MM.1S (cell line): Measurements from ENCODE around the gene WDR49.

Experiments used
- DNase-seq: peaks from one replicate; pipeline ENCODE4 v3.0.0-alpha.2; 2015
- H2AFZ ChIP-seq: fragments of 300-600 bp; sonication (generic); 2 replicates; pipeline ENCODE4 v1.6.0; 2016; ENCODE audit warnings: antibody characterized with exemption, low read length
- H3F3A ChIP-seq: fragments of 300-600 bp; sonication (generic); 2 replicates; pipeline ENCODE4 v1.6.1; 2016; ENCODE audit warnings: mild to moderate bottlenecking, antibody characterized with exemption, low read length, moderate library complexity, mixed read lengths; ENCODE audit not compliant: insufficient read depth
- H3K27ac ChIP-seq: fragments of 300-600 bp; sonication (generic); 2 replicates; pipeline ENCODE4 v1.5.1; 2016; ENCODE audit warnings: mild to moderate bottlenecking, low read length
- H3K27me3 ChIP-seq: fragments of 300-600 bp; sonication (generic); replicated peaks from 2 replicates; pipeline ENCODE4 v1.6.0; 2016; ENCODE audit warnings: low read length; ENCODE audit not compliant: insufficient read depth
- H3K36me3 ChIP-seq: fragments of 300-600 bp; sonication (generic); replicated peaks from 2 replicates; pipeline ENCODE4 v1.6.1; 2016; ENCODE audit warnings: mild to moderate bottlenecking, low read length, mixed read lengths; ENCODE audit not compliant: insufficient read depth
- H3K4me1 ChIP-seq: fragments of 300-600 bp; sonication (generic); 2 replicates; pipeline ENCODE4 v1.6.1; 2016; ENCODE audit warnings: low read length, mixed read lengths
- H3K4me2 ChIP-seq: fragments of 300-600 bp; sonication (generic); 2 replicates; pipeline ENCODE4 v1.6.0; 2016; ENCODE audit warnings: low read depth, low read length
- H3K4me3 ChIP-seq: fragments of 300-600 bp; sonication (generic); 2 replicates; pipeline ENCODE4 v1.5.1; 2016; ENCODE audit warnings: low read length, mixed read lengths
- H3K79me2 ChIP-seq: fragments of 300-600 bp; sonication (generic); 2 replicates; pipeline ENCODE4 v1.6.1; 2016; ENCODE audit warnings: mixed run types, low read length, mixed read lengths
- H3K9ac ChIP-seq: fragments of 300-600 bp; sonication (generic); 2 replicates; pipeline ENCODE4 v1.6.1; 2016; ENCODE audit warnings: low read length, mixed read lengths
- H3K9me2 ChIP-seq: fragments of 300-600 bp; sonication (generic); replicated peaks from 2 replicates; pipeline ENCODE4 v1.6.1; 2016; ENCODE audit warnings: mild to moderate bottlenecking, low read length, mixed read lengths; ENCODE audit not compliant: insufficient read depth
- H3K9me3 ChIP-seq: fragments of 300-600 bp; sonication (generic); replicated peaks from 2 replicates; pipeline ENCODE4 v1.6.1; 2016; ENCODE audit warnings: mild to moderate bottlenecking, low read length, mixed read lengths; ENCODE audit not compliant: insufficient read depth
- H4K20me1 ChIP-seq: fragments of 300-600 bp; sonication (generic); 2 replicates; pipeline ENCODE4 v1.6.1; 2016; ENCODE audit warnings: mild to moderate bottlenecking, low read length, moderate library complexity, mixed read lengths; ENCODE audit not compliant: insufficient read depth
- EZH2 ChIP-seq: fragments of 300-600 bp; sonication (generic); optimal IDR thresholded peaks from 2 replicates; pipeline ENCODE3; 2017; ENCODE audit warnings: low read depth, mild to moderate bottlenecking, antibody characterized with exemption, low read length, mixed read lengths
- EZH2phosphoT487 ChIP-seq: fragments of 300-600 bp; sonication (generic); IDR thresholded peaks from 2 replicates; pipeline ENCODE4 v1.6.1; 2018; ENCODE audit warnings: antibody characterized with exemption, low read length
- TF ChIP-seq, protein P1 (sequence below): fragments of 300-600 bp; sonication (generic); IDR thresholded peaks from 2 replicates; pipeline ENCODE4 v1.5.1; 2016; ENCODE audit warnings: antibody characterized with exemption, low read length, mixed read lengths

WDR49 gene

GRCh38 chr3:167694121-167694520, 40.4 kb upstream of the WDR49 start:
- H3K36me3 ChIP-seq = 0 out of 2 replicates have a peak, but pooled peaks cover 8% of the 10 kb centered on the region
- no peak overlapping the region for H3K4me2 ChIP-seq
- H3K27ac ChIP-seq = no peak overlapping the region

GRCh38 chr3:167691366-167691765, 37.6 kb upstream of the WDR49 start:
- H3K9me3 ChIP-seq = no peaks in the 10 kb centered on the region
- H3K4me1 ChIP-seq = no peaks in the 10 kb centered on the region
- H3K4me2 ChIP-seq = no peak overlapping the region
- no peak overlapping the region for H3K4me3 ChIP-seq
- no peak overlapping the region for H3K27ac ChIP-seq
- H3K9me2 ChIP-seq = no peaks in the 10 kb centered on the region
- no peaks in the 10 kb centered on the region for H4K20me1 ChIP-seq
- no peaks in the 10 kb centered on the region for H3K79me2 ChIP-seq
- H3F3A ChIP-seq = 0 out of 2 replicates have a peak, but pooled peaks cover 2% of the 10 kb centered on the region
- H2AFZ ChIP-seq = no peak overlapping the region
- TF ChIP-seq EZH2phosphoT487 (no peak), EZH2 (no peak)
- TF ChIP-seq, protein P1, sequence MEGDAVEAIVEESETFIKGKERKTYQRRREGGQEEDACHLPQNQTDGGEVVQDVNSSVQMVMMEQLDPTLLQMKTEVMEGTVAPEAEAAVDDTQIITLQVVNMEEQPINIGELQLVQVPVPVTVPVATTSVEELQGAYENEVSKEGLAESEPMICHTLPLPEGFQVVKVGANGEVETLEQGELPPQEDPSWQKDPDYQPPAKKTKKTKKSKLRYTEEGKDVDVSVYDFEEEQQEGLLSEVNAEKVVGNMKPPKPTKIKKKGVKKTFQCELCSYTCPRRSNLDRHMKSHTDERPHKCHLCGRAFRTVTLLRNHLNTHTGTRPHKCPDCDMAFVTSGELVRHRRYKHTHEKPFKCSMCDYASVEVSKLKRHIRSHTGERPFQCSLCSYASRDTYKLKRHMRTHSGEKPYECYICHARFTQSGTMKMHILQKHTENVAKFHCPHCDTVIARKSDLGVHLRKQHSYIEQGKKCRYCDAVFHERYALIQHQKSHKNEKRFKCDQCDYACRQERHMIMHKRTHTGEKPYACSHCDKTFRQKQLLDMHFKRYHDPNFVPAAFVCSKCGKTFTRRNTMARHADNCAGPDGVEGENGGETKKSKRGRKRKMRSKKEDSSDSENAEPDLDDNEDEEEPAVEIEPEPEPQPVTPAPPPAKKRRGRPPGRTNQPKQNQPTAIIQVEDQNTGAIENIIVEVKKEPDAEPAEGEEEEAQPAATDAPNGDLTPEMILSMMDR = no peak
- no peaks in the 10 kb centered on the region for H3K27me3 ChIP-seq
- DNase-seq = peak; percentile 15
- H3K36me3 ChIP-seq = 0 out of 2 replicates have a peak, but pooled peaks cover 3% of the 10 kb centered on the region
- no peak overlapping the region for H3K9ac ChIP-seq

More at GRCh38 chr3:167694121-167694520, 40.4 kb upstream of the WDR49 start:
- no peaks in the 10 kb centered on the region for H3K9me3 ChIP-seq
- TF ChIP-seq, protein P1 = no peak
- TF ChIP-seq EZH2phosphoT487 = no peak
- no peak for TF ChIP-seq EZH2
- H4K20me1 ChIP-seq = no peaks in the 10 kb centered on the region; the same call in 1 of the 2 replicates
- no peaks in the 10 kb centered on the region for H3F3A ChIP-seq
- 0 out of 2 replicates have a peak, but pooled peaks cover 4% of the 10 kb centered on the region for H3K4me1 ChIP-seq
- no peaks in the 10 kb centered on the region for H3K27me3 ChIP-seq
- DNase-seq = no peak
- no peaks in the 10 kb centered on the region for H3K9me2 ChIP-seq
- H2AFZ ChIP-seq = no peak overlapping the region
- H3K4me3 ChIP-seq = no peak overlapping the region
- H3K9ac ChIP-seq = no peak overlapping the region
- no peaks in the 10 kb centered on the region for H3K79me2 ChIP-seq

DNA sequence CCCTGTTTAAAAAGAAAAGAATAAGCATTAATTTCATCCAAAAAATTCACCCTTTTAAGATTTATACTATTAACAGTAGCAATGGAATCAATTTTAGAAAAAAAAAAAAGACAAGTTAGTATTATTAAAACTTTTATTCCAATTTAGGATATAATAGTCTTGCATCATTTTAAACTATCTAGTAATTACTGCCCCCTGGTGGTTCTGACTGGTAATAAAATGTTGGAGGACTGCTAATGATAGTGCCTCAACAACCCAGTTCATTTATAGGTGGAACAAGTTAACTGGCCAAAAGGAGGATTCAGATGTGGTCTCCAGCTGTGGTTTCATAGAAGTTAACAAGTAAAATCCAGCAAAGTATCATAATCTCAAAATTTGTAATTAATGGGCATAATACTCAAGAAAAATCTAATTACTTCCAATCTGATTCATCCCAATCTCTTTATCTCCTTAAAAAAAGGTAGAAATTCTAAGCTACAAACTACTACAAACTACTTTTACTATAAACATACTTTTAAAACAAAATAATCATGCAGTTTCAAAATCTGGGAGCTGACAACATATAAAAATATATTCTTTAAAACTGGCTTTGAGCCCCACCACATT, 30.7 kb upstream of the WDR49 start:
- no peaks in the 10 kb centered on the region for H3K4me1 ChIP-seq
- TF ChIP-seq EZH2 (no peak), EZH2phosphoT487 (no peak)
- TF ChIP-seq, protein P1 = peak; percentile 78
- H3K36me3 ChIP-seq = 0 out of 2 replicates have a peak, but pooled peaks cover 5% of the 10 kb centered on the region
- H3K79me2 ChIP-seq = no peaks in the 10 kb centered on the region
- peak; percentile 84 for DNase-seq
- 0 out of 2 replicates have a peak, but pooled peaks cover 2% of the 10 kb centered on the region for H3F3A ChIP-seq
- H3K9ac ChIP-seq = no peak overlapping the region
- H3K9me2 ChIP-seq = no peaks in the 10 kb centered on the region
- H3K4me3 ChIP-seq = no peak overlapping the region
- H3K27me3 ChIP-seq = no peaks in the 10 kb centered on the region
- no peak overlapping the region for H2AFZ ChIP-seq
- H4K20me1 ChIP-seq = no peaks in the 10 kb centered on the region
- H3K9me3 ChIP-seq = no peaks in the 10 kb centered on the region
- H3K4me2 ChIP-seq = no peak overlapping the region
- H3K27ac ChIP-seq = no peak overlapping the region
